H1 (cell line): ENCODE data around the gene UBE2M. TPM values are rescaled to one million over a fixed set of nuclear protein-coding genes. Genes with fewer than 3 reads are reported as not detected.
A peak's percentile ranks its signal among the peaks of the same experiment; 100 is the strongest.

Source experiments
- CTCF ChIA-PET: fragments of 300-600 bp; sonication (Branson Sonifier 250); formaldehyde crosslinking; loops from one replicate; lab custom pipeline; 2021; ENCODE audit not compliant: partially characterized antibody; lab: Charles Lee
- POLR2A ChIA-PET: fragments of 300-600 bp; sonication (Branson Sonifier 250); formaldehyde crosslinking; loops from one replicate; lab custom pipeline; 2021; ENCODE audit warnings: inconsistent platforms; ENCODE audit not compliant: partially characterized antibody; lab: Charles Lee
- DNase-seq, 2 experiments: peaks; one replicate each; pipeline versions ENCODE4 v3.0.0 to v3.0.0-alpha.2; 2010 to 2022; ENCODE audit warnings: low spot score in 2 of 2, low read depth in 1 of 2, mixed read lengths in 1 of 2
- FAIRE-seq: peaks from 2 replicates; lab custom pipeline; 2011; peaks lifted over from hg19 to GRCh38; lab: Jason Lieb, UNC
- H2AFZ ChIP-seq: 2 replicates; pipeline ENCODE4 v1.8.1; 2012; ENCODE audit warnings: low read length, inconsistent platforms
- H2AK5ac ChIP-seq: 2 replicates; pipeline ENCODE4 v1.6.1; 2013; ENCODE audit warnings: low read depth, low read length
- H2BK120ac ChIP-seq: replicated peaks from 2 replicates; pipeline ENCODE3; 2013; ENCODE audit warnings: low read depth, low read length, inconsistent platforms
- H2BK12ac ChIP-seq: 2 replicates; pipeline ENCODE4 v1.6.1; 2013; ENCODE audit warnings: low read depth, low read length
- H2BK15ac ChIP-seq: 2 replicates; pipeline ENCODE4 v1.6.1; 2013; ENCODE audit warnings: low read length
- H2BK20ac ChIP-seq: 2 replicates; pipeline ENCODE4 v1.6.1; 2013; ENCODE audit warnings: low read length
- H2BK5ac ChIP-seq: 2 replicates; pipeline ENCODE4 v1.6.1; 2013; ENCODE audit warnings: low read depth, low read length
- H3K14ac ChIP-seq: 2 replicates; pipeline ENCODE4 v1.6.1; 2013; ENCODE audit warnings: inconsistent platforms; ENCODE audit not compliant: insufficient read length
- H3K18ac ChIP-seq: 2 replicates; pipeline ENCODE4 v1.6.1; 2013; ENCODE audit warnings: low read length; ENCODE audit errors: extremely low read depth
- H3K23ac ChIP-seq: 2 replicates; pipeline ENCODE4 v1.6.1; 2013; ENCODE audit warnings: inconsistent platforms; ENCODE audit not compliant: insufficient read length
- H3K23me2 ChIP-seq: 2 replicates; pipeline ENCODE4 v1.6.1; 2013; ENCODE audit warnings: low read depth, low read length
- H3K27ac ChIP-seq: 2 replicates; pipeline ENCODE4 v1.6.1; 2011; ENCODE audit warnings: low read depth, low read length, inconsistent platforms
- H3K27me3 ChIP-seq, 4 experiments: replicated peaks in 1 of 4; 1 replicate in 1 of 4; 2 replicates in 3 of 4; pipeline versions ENCODE4 v1.6.1 to v1.8.1; 2011 to 2013; ENCODE audit warnings: low read length in 3 of 4, mild to moderate bottlenecking in 3 of 4, inconsistent platforms in 2 of 4, mixed read lengths in 2 of 4, moderate library complexity in 1 of 4; ENCODE audit not compliant: control insufficient read depth in 3 of 4, insufficient read depth in 3 of 4; ENCODE audit errors: extremely low read depth in 1 of 4
- H3K36me3 ChIP-seq, 4 experiments: 2 replicates each; pipeline versions ENCODE4 v1.6.1 to v1.8.1; 2011 to 2013; ENCODE audit warnings: mild to moderate bottlenecking in 4 of 4, low read length in 3 of 4, moderate library complexity in 2 of 4, control low read depth in 1 of 4, inconsistent platforms in 1 of 4; ENCODE audit not compliant: insufficient read depth in 4 of 4, control insufficient read depth in 2 of 4
- H3K4ac ChIP-seq: replicated peaks from 2 replicates; pipeline ENCODE3; 2013; ENCODE audit warnings: low read length, low read depth, mixed read lengths, inconsistent platforms; ENCODE audit not compliant: insufficient read length
- H3K4me1 ChIP-seq, 4 experiments: replicated peaks in 1 of 4; 1 replicate in 1 of 4; 2 replicates in 3 of 4; pipeline versions ENCODE4 v1.6.1 to v1.8.1; 2011 to 2013; ENCODE audit warnings: low read length in 3 of 4, inconsistent platforms in 2 of 4, mixed read lengths in 1 of 4; ENCODE audit not compliant: insufficient read depth in 4 of 4, control insufficient read depth in 3 of 4
- H3K4me2 ChIP-seq, 2 experiments: 2 replicates each; pipeline versions ENCODE4 v1.6.1 to v1.8.1; 2011 to 2013; ENCODE audit warnings: low read depth in 2 of 2, low read length in 2 of 2, control low read depth in 1 of 2, inconsistent platforms in 1 of 2, mild to moderate bottlenecking in 1 of 2; ENCODE audit not compliant: insufficient read depth in 1 of 2
- H3K4me3 ChIP-seq, 4 experiments: fragments of 200-600, 300-600 bp in 1 of 4; sonication (generic), shearing (Covaris generic), sonication (Bioruptor Twin) in 1 of 4; 2 replicates each; pipeline versions ENCODE4 v1.5.1 to v1.8.1; 2011 to 2016; ENCODE audit warnings: low read length in 4 of 4, low read depth in 3 of 4, control low read depth in 2 of 4, inconsistent platforms in 2 of 4, mild to moderate bottlenecking in 2 of 4, mixed read lengths in 1 of 4, moderate library complexity in 1 of 4; ENCODE audit not compliant: insufficient read depth in 2 of 4; ENCODE audit errors: extremely low read depth in 1 of 4
- H3K56ac ChIP-seq: replicated peaks from 2 replicates; pipeline ENCODE3; 2013; ENCODE audit warnings: low read depth, mild to moderate bottlenecking, mixed read lengths, low read length, inconsistent platforms; ENCODE audit not compliant: insufficient read length
- H3K79me1 ChIP-seq: 2 replicates; pipeline ENCODE4 v1.6.1; 2013; ENCODE audit warnings: low read depth, low read length, control low read depth
- H3K79me2 ChIP-seq, 2 experiments: 2 replicates each; pipeline versions ENCODE4 v1.6.1 to v1.8.1; 2012 to 2013; ENCODE audit warnings: low read length in 2 of 2, mild to moderate bottlenecking in 2 of 2, inconsistent platforms in 1 of 2; ENCODE audit not compliant: insufficient read depth in 2 of 2, control insufficient read depth in 1 of 2
- H3K9ac ChIP-seq, 4 experiments: replicated peaks in 1 of 4; 1 replicate in 1 of 4; 2 replicates in 3 of 4; pipeline versions ENCODE4 v1.6.1 to v1.8.1; 2011 to 2013; ENCODE audit warnings: low read depth in 3 of 4, low read length in 3 of 4, control low read depth in 2 of 4, mild to moderate bottlenecking in 2 of 4, moderate library complexity in 2 of 4, inconsistent platforms in 1 of 4; ENCODE audit errors: extremely low read depth in 1 of 4
- H3K9me3 ChIP-seq, 2 experiments: 2 replicates each; pipeline versions ENCODE4 v1.6.1 to v1.8.1; 2012 to 2013; ENCODE audit warnings: mild to moderate bottlenecking in 2 of 2, moderate library complexity in 2 of 2, control low read depth in 1 of 2, inconsistent platforms in 1 of 2, low read depth in 1 of 2, low read length in 1 of 2, mixed read lengths in 1 of 2; ENCODE audit not compliant: insufficient read depth in 2 of 2
- H4K20me1 ChIP-seq, 2 experiments: replicated peaks in 1 of 2; 2 replicates each; pipeline versions ENCODE3 to v1.8.1; 2011 to 2013; ENCODE audit warnings: inconsistent platforms in 2 of 2, low read length in 2 of 2, mild to moderate bottlenecking in 1 of 2; ENCODE audit not compliant: insufficient read depth in 2 of 2, control insufficient read depth in 1 of 2
- H4K5ac ChIP-seq: 2 replicates; pipeline ENCODE4 v1.6.1; 2013; ENCODE audit warnings: low read length, low read depth, mixed read lengths, inconsistent platforms; ENCODE audit not compliant: insufficient read length
- H4K8ac ChIP-seq: 2 replicates; pipeline ENCODE4 v1.8.0; 2013; ENCODE audit warnings: mild to moderate bottlenecking, moderate library complexity, low read length, inconsistent platforms; ENCODE audit not compliant: insufficient read depth; ENCODE audit errors: extremely low read depth
- H4K91ac ChIP-seq: replicated peaks from 2 replicates; pipeline ENCODE3; 2013; ENCODE audit warnings: low read length, mixed read lengths, inconsistent platforms; ENCODE audit not compliant: insufficient read length
- E2F6 ChIP-seq: IDR thresholded peaks from 2 replicates; pipeline ENCODE4 v1.6.1; 2012; ENCODE audit warnings: inconsistent platforms
- GABPA ChIP-seq: IDR thresholded peaks from 2 replicates; pipeline ENCODE4 v1.6.1; 2011; ENCODE audit warnings: mild to moderate bottlenecking, low read length, moderate library complexity, borderline replicate concordance; ENCODE audit not compliant: insufficient read depth
- KDM4A ChIP-seq: IDR thresholded peaks from one replicate; pipeline ENCODE4 v1.7.1; 2012; ENCODE audit warnings: low read depth, mild to moderate bottlenecking, moderate library complexity, low read length, inconsistent platforms; ENCODE audit not compliant: severe bottlenecking
- POLR2A ChIP-seq, 2 experiments: IDR thresholded peaks; 1 replicate in 1 of 2; 2 replicates in 1 of 2; pipeline ENCODE4 v1.6.1; 2011; ENCODE audit warnings: low read depth in 2 of 2, low read length in 2 of 2, mild to moderate bottlenecking in 2 of 2; ENCODE audit errors: control extremely low read depth in 1 of 2
- RAD21 ChIP-seq, 2 experiments: IDR thresholded peaks in 1 of 2; conservative IDR thresholded peaks in 1 of 2; 2 replicates each; pipeline ENCODE4 v1.6.1; 2011; ENCODE audit warnings: low read depth in 2 of 2, low read length in 2 of 2, improper control_type of control experiment in 1 of 2, inconsistent platforms in 1 of 2, mild to moderate bottlenecking in 1 of 2, moderate library complexity in 1 of 2
- SAP30 ChIP-seq: fragments of 300-600 bp; sonication (generic); IDR thresholded peaks from 2 replicates; pipeline ENCODE4 v1.7.1; 2012; ENCODE audit warnings: low read length, moderate library complexity, mild to moderate bottlenecking, inconsistent platforms; ENCODE audit not compliant: insufficient read depth, insufficient replicate concordance
- SIN3A ChIP-seq, 2 experiments: IDR thresholded peaks in 1 of 2; conservative IDR thresholded peaks in 1 of 2; 2 replicates each; pipeline ENCODE4 v1.6.1; 2011 to 2012; ENCODE audit warnings: low read length in 2 of 2, improper control_type of control experiment in 1 of 2, low read depth in 1 of 2, mild to moderate bottlenecking in 1 of 2
- TAF1 ChIP-seq: IDR thresholded peaks from 2 replicates; pipeline ENCODE4 v1.6.1; 2011; ENCODE audit warnings: mild to moderate bottlenecking, low read depth, low read length
- TBP ChIP-seq: IDR thresholded peaks from 2 replicates; pipeline ENCODE4 v1.6.1; 2011; ENCODE audit warnings: low read depth, low read length, improper control_type of control experiment
- YY1 ChIP-seq: IDR thresholded peaks from 2 replicates; pipeline ENCODE4 v1.6.1; 2011; ENCODE audit warnings: low read depth, mild to moderate bottlenecking, low read length
- WGBS, 2 experiments: shearing (Covaris generic) in 1 of 2; methylation state at CpG; one replicate each; pipeline versions ENCODE4 v1.1.6 to v1.1.7; 2013 to 2015; ENCODE audit warnings: low lambda C conversion rate in 2 of 2, mixed read lengths in 2 of 2, inconsistent platforms in 1 of 2, low coverage in 1 of 2, missing lambda C conversion rate in 1 of 2; ENCODE audit not compliant: insufficient replicate concordance in 2 of 2, insufficient coverage in 1 of 2, insufficient read length in 1 of 2; ENCODE audit errors: extremely low coverage in 1 of 2, missing lambda C conversion rate in 1 of 2; 5-methylcytosine and 5-hydroxymethylcytosine counted together
- polyA plus RNA-seq, 7 experiments: library from polyadenylated mRNA; depleted of rRNA in 3 of 7; stranded (reverse) in 5 of 7; unstranded in 2 of 7; fragments of >200 nt in 5 of 7; fragments of 200-250 nt in 2 of 7; gene quantifications; 1 replicate in 5 of 7; 2 replicates in 1 of 7; 4 replicates in 1 of 7; pipeline versions ENCODE4 v1.2.1 to v1.2.3, GENCODE V29; 2011 to 2013; ENCODE audit warnings: missing spikeins in 2 of 7, mixed read lengths in 2 of 7
- total RNA-seq: library from RNA; stranded (reverse); fragmentation: NEBNext Ultra II Directional; extraction: Animal tissue kit (Norgen Biotek cat#: 25700); gene quantifications from 2 replicates; pipeline ENCODE4 v1.2.1, GENCODE V29; 2021

Gene UBE2M
- total and polyA plus RNA-seq, 2 of the 8 experiments (the other 6 are each of a cell fraction or from before 2014, with no cell fraction given), result 93.8 to 114 TPM

GRCh38 chr19:58519087-58519354 lies 39.4 kb downstream of the UBE2M start:
- no peak overlapping the region for H2BK120ac ChIP-seq
- no peak overlapping the region for H4K5ac ChIP-seq
- H2BK15ac ChIP-seq, result no peak overlapping the region
- peaks cover 11% of the 10 kb centered on the region for H3K23me2 ChIP-seq
- no peak overlapping the region for H3K23ac ChIP-seq
- POLR2A ChIA-PET, result interaction anchor here (0.9 to 21.3 kb wide), 21 partner anchors 9 to 163 kb away, joined by 3 to 650 read pairs (median 6); partner anchors contain the start of genes CHMP2A, RPS5, TRIM28 and UBE2M
- 0% methylated on average over 14 of the region's 14 CpGs; no CpG with 5 or more reads in 1 of the 2 experiments for WGBS, 2 experiments
- no peaks in the 10 kb centered on the region for H3K9me3 ChIP-seq
- peaks cover 2 to 9% of the 10 kb centered on the region in 2 experiments for H4K20me1 ChIP-seq
- peaks cover 0 to 9% (median 2%) of the 10 kb centered on the region in 4 experiments; a peak in 2 of 8 replicates for H3K36me3 ChIP-seq
- H3K14ac ChIP-seq, result no peak overlapping the region
- CTCF ChIA-PET, result interaction anchor here (0.6 to 5.2 kb wide), 31 partner anchors 9 to 1424 kb away, joined by 3 to 35 read pairs (median 5); partner anchors contain the start of genes CHMP2A, TRIM28, UBE2M and ZNF324
- no peak overlapping the region for H3K4ac ChIP-seq
- H3K27me3 ChIP-seq, result no peaks in the 10 kb centered on the region; a peak in 1 of 7 replicates
- no peak overlapping the region for H2AK5ac ChIP-seq
- peak overlapping the region; percentile 93 for H3K18ac ChIP-seq
- DNase-seq (peak in 1 of 2 experiments; percentile 82), FAIRE-seq (no peak)
- peak overlapping the region; percentile 79 to 90 (median 87) for H3K9ac ChIP-seq
- no peak overlapping the region for H2BK20ac ChIP-seq
- H2BK5ac ChIP-seq, result peak overlapping the region; percentile 89
- peak overlapping the region; percentile 80 for H4K91ac ChIP-seq
- H2AFZ ChIP-seq, result peak overlapping the region; percentile 18; the same call in 1 of the 2 replicates
- peak overlapping the region; percentile 67 to 85 for H3K4me2 ChIP-seq
- peak overlapping the region; percentile 96 for H4K8ac ChIP-seq
- peak overlapping the region; percentile 51 for H3K56ac ChIP-seq
- peak overlapping the region; percentile 54 to 87 (median 70) for H3K4me3 ChIP-seq
- H3K79me1 ChIP-seq, result peaks cover 5% of the 10 kb centered on the region
- H3K27ac ChIP-seq, result peak overlapping the region; percentile 91
- H3K79me2 ChIP-seq, result peaks cover 0 to 17% of the 10 kb centered on the region in 2 experiments; a peak in 1 of 4 replicates
- H2BK12ac ChIP-seq, result 0 out of 2 replicates have a peak overlapping the region, but pooled peaks have one; percentile 68
- H3K4me1 ChIP-seq, result peaks cover 0 to 33% (median 19%) of the 10 kb centered on the region in 4 experiments; a peak in 6 of 7 replicates
- TF ChIP-seq TAF1, result peak; percentile 55; the same call in 1 of the 2 replicates
- TF ChIP-seq SAP30, result peak; percentile 68
- no peak for TF ChIP-seq SIN3A (conservative IDR thresholded peaks at IDR 0.05 in 1 of 2, IDR thresholded peaks at IDR 0.05 in 1 of 2; ENCODE audit: low read depth in 1 of 2, low read length in 2 of 2)
- TF ChIP-seq YY1, result 0 out of 2 replicates have a peak, but pooled peaks have one; percentile 44
- TF ChIP-seq RAD21 (IDR thresholded peaks at IDR 0.05 in 1 of 2, conservative IDR thresholded peaks at IDR 0.05 in 1 of 2; ENCODE audit: low read depth in 2 of 2, low read length in 2 of 2), result peak; percentile 34 to 50; a peak in 3 of 4 replicates
- peak; percentile 8 for TF ChIP-seq KDM4A
- peak; percentile 47; the same call in 1 of the 2 replicates for TF ChIP-seq E2F6
- no peak for TF ChIP-seq GABPA
- TF ChIP-seq POLR2A (IDR thresholded peaks at IDR 0.05; ENCODE audit: control extremely low read depth in 1 of 2, low read depth in 2 of 2, low read length in 2 of 2), result peak; percentile 13 to 36; a peak in 1 of 3 replicates
- peak; percentile 50 for TF ChIP-seq TBP
